ENCODE results near the gene TMEM167B.
"Not testable (repeated sequence)": the region's sequence is repeated elsewhere in the genome, so short reads cannot be mapped to it uniquely, and the experiment has no call there.

TMEM167B gene

GRCh38 chr1:109114342-109114674 is 23.7 kb downstream of the TMEM167B start:
- no peak for DNase-seq

GRCh38 chr1:109115685-109116084 is 25.1 kb downstream of the TMEM167B start:
- no peak for DNase-seq

GRCh38 chr1:109116286-109116685 is 25.7 kb downstream of the TMEM167B start:
- no peak for DNase-seq

GRCh38 chr1:109118089-109118488 is 27.5 kb downstream of the TMEM167B start:
- no peak for DNase-seq

GRCh38 chr1:109120356-109120755 is 29.8 kb downstream of the TMEM167B start:
- no peak for DNase-seq

DNA sequence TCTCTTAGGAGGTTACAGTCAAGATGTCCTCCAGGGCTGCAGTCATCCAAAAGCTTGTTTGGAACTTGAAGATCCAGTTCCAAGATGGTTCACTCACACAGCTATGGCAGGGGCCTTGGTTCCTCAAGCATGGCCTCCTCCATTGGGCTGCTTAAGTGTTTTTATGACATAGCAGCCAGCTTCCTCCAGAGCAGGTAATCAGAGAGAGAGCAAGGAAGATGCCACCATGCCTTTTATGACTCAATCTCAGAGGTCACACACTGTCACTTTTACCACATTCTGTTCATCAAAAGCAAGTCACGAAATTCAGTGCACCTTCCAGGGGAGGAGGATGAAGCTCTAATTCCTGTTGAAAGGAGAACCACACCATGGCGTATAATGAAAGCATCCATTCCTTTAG is 40.5 kb downstream of the TMEM167B start:
- DNase-seq: no peak

DNA sequence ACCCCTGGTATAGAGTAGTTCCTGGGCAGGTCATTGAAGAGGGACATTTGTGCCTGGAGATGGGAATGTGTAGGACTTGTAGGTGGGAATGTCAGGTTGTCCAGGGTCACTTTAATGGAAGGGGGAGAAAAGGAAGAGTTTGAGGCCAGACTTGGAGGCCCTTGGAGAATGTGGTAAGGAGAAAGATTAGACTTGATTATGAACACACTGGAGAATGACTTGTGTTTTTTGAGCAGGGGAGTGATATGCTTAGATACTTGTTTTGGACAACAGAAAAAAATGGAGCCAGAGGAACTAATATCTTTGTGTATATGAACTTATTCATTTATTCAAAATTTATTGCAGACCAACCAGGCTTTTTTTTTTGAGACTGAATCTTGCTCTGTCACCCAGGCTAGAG is 41.2 kb downstream of the TMEM167B start:
- no peak for DNase-seq

GRCh38 chr1:109133002-109133706 is 42.6 kb downstream of the TMEM167B start:
- no peak for DNase-seq

- no peak for DNase-seq
These were observed 43.3 kb downstream of the TMEM167B start for GRCh38 chr1:109133815-109134214.

DNA sequence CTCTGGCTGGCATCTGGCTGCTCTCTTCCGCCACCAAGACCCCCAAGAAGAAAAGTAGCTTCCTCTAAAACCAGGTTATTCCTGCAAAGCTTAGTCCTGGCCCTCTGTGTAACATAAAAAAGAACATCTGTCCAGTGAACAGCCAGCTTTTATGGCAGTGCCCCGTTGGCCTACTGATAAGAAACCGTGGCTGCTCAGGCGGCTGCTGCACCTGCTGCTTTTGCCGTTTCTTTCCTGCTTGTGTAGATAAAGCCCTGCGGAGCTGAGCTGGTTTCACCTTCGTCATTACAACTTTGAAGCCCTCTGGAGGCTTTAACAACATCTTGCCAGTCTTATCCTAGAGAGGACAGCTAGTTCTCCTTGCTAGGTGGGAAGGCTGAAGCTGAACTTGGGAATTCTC is 43.9 kb downstream of the TMEM167B start:
- DNase-seq: no peak

GRCh38 chr1:109135940-109136339 is 45.4 kb downstream of the TMEM167B start:
- DNase-seq: no peak

GRCh38 chr1:109136766-109137165 is 46.2 kb downstream of the TMEM167B start:
- no peak for DNase-seq

DNA sequence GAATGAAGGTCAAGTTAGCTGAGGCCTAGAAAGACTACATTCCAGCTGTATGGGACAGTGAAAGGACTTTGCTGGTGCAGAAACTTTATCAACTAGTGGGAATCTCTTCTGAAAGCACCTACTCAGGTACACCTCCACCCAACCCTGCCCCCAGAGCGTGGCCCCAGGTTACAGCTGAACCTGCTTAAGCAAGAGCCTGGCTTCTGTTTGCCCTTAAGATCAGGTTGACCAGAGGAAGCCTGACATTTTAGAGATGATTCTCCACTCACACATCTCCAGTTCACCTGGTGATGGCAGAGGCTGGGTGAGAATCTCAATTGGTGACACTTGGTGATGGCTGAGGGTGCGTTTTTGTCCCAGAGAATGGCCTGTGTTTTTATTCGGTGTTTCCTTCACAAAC is 47.4 kb downstream of the TMEM167B start:
- DNase-seq: no peak

GRCh38 chr1:109138358-109138757 is 47.8 kb downstream of the TMEM167B start:
- no peak for DNase-seq

DNA sequence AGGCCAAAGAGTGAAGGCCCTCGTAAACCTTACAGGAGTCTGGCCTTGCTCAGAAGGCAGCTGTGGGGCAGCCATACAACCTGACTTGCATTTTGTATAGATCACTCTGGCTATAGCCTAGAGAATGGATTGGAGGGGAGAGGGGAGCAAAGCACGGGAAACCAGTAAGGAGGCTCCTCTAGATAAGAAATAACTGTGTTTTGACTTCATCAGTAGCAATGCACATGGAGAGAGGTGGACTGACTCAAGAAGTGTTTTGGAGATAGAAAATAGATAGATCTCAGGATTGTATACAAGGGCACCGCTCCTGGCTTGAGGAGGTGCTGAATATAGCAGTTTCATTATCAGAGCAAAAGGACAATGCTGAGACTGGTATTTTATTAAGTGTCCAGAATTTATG is 49.8 kb downstream of the TMEM167B start:
- DNase-seq: no peak

DNA sequence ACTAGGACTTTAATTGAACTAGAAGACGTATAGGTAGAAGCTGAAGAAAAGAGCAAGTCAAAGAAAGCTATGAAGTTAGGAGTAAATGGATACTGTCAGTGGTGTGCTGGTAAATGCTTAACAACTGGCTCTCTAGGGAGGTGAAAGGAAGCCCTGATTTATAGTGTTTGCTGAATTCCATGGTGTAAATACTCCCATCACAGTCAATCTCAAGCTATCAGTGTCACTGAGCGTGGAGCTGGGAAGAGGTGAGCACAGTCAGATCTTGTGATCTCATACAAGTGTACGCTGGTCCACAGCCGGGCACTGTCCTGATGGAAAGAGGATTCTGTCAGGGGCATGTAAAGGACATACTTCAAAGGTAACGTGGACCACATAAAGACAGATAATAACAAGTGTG is 51.7 kb downstream of the TMEM167B start:
- no peak for DNase-seq

GRCh38 chr1:109142725-109143124 is 52.2 kb downstream of the TMEM167B start:
- DNase-seq: not testable (repeated sequence)
